DOHH2 (cell line): Measurements from ENCODE around the gene KRT12.

Source experiments
- H3F3A ChIP-seq: fragments of 200-600 bp; sonication (generic), shearing (Covaris generic); 2 replicates; pipeline ENCODE4 v1.6.0; 2016; ENCODE audit warnings: antibody characterized with exemption, mild to moderate bottlenecking; ENCODE audit not compliant: control insufficient read depth, insufficient read depth
- H3K27ac ChIP-seq: fragments of 200-600 bp; sonication (generic); 2 replicates; pipeline ENCODE4 v1.5.1; 2014; ENCODE audit warnings: low read depth, mild to moderate bottlenecking, low read length, moderate library complexity
- H3K27me3 ChIP-seq: fragments of 200-600 bp; sonication (generic); 2 replicates; pipeline ENCODE4 v1.6.1; 2014; ENCODE audit warnings: mild to moderate bottlenecking, low read length, mixed read lengths; ENCODE audit not compliant: control insufficient read depth
- H3K36me3 ChIP-seq: fragments of 200-600 bp; sonication (generic); 2 replicates; pipeline ENCODE4 v1.6.1; 2014; ENCODE audit warnings: mild to moderate bottlenecking, low read length, moderate library complexity, mixed read lengths; ENCODE audit not compliant: control insufficient read depth
- H3K4me1 ChIP-seq: fragments of 200-600 bp; sonication (generic); 2 replicates; pipeline ENCODE4 v1.6.1; 2014; ENCODE audit warnings: mild to moderate bottlenecking, low read length, mixed read lengths; ENCODE audit not compliant: control insufficient read depth
- H3K4me2 ChIP-seq: fragments of 200-600 bp; sonication (generic); 2 replicates; pipeline ENCODE4 v1.6.0; 2014; ENCODE audit warnings: mild to moderate bottlenecking, low read length, moderate library complexity
- H3K4me3 ChIP-seq: fragments of 200-600 bp; sonication (generic); 2 replicates; pipeline ENCODE4 v1.5.1; 2014; ENCODE audit warnings: mild to moderate bottlenecking, low read length, mixed read lengths
- H3K79me2 ChIP-seq: fragments of 200-600 bp; sonication (generic); 2 replicates; pipeline ENCODE4 v1.6.1; 2014; ENCODE audit warnings: mild to moderate bottlenecking, low read length, mixed read lengths; ENCODE audit not compliant: control insufficient read depth
- H3K9me2 ChIP-seq: fragments of 200-600 bp; sonication (generic); replicated peaks from 2 replicates; pipeline ENCODE4 v1.6.1; 2014; ENCODE audit warnings: mild to moderate bottlenecking, low read length, mixed read lengths; ENCODE audit not compliant: control insufficient read depth
- H3K9me3 ChIP-seq: fragments of 200-600 bp; sonication (generic); 2 replicates; pipeline ENCODE4 v1.6.1; 2014; ENCODE audit warnings: antibody characterized with exemption, low read length, mixed read lengths; ENCODE audit not compliant: control insufficient read depth, insufficient read depth
- H4K20me1 ChIP-seq: fragments of 200-600 bp; sonication (generic); 2 replicates; pipeline ENCODE4 v1.6.0; 2014; ENCODE audit warnings: low read depth, mild to moderate bottlenecking, antibody characterized with exemption, low read length, moderate library complexity; ENCODE audit not compliant: control insufficient read depth, insufficient read depth
- EZH2phosphoT487 ChIP-seq: fragments of 200-600 bp; sonication (generic); IDR thresholded peaks from 2 replicates; pipeline ENCODE4 v1.6.1; 2017; ENCODE audit warnings: borderline replicate concordance, mild to moderate bottlenecking, antibody characterized with exemption, low read length, moderate library complexity, mixed read lengths
- TF ChIP-seq, protein P1 (sequence below): fragments of 200-600 bp; sonication (generic); IDR thresholded peaks from one replicate; pipeline ENCODE4 v1.5.1; 2014; ENCODE audit warnings: antibody characterized with exemption, mild to moderate bottlenecking, low read depth, low read length; ENCODE audit not compliant: poor library complexity, severe bottlenecking

Gene KRT12

DNA sequence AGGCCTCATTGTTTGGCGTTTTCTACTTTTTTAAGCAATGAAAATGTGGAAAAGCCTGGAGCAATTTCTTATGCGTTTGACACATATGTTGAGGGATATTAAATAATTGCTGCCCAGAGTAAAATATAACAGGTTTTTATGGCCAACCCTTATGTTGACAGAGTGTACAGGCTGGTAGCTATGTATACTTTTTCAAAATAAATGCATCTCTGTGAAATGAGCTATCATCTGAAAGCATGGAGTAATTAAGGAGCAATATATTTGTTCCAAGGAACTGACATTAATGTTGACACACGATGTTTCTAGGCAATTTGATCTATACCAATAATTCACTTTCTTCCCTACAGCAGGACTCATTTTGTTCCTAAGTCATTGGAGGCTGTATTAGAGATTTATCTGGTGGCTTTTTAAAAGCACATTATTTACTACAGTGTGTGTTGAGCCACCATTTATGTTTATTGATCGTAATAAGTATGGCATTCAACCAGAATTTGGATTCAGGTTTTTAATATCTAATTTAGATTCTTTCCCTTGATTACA lies 30.0 kb upstream of the KRT12 start:
- Histone ChIP-seq H3K36me3 (no peaks in the 10 kb centered on the region), H3K4me2 (no peak overlapping the region), H3K27ac (no peak overlapping the region), H4K20me1 (no peaks in the 10 kb centered on the region), H3K9me2 (no peaks in the 10 kb centered on the region), H3K27me3 (no peaks in the 10 kb centered on the region), H3K4me3 (no peak overlapping the region), H3F3A (no peaks in the 10 kb centered on the region), H3K4me1 (no peaks in the 10 kb centered on the region), H3K79me2 (no peaks in the 10 kb centered on the region), H3K9me3 (no peaks in the 10 kb centered on the region)
- TF ChIP-seq EZH2phosphoT487: no peak
- TF ChIP-seq, protein P1, sequence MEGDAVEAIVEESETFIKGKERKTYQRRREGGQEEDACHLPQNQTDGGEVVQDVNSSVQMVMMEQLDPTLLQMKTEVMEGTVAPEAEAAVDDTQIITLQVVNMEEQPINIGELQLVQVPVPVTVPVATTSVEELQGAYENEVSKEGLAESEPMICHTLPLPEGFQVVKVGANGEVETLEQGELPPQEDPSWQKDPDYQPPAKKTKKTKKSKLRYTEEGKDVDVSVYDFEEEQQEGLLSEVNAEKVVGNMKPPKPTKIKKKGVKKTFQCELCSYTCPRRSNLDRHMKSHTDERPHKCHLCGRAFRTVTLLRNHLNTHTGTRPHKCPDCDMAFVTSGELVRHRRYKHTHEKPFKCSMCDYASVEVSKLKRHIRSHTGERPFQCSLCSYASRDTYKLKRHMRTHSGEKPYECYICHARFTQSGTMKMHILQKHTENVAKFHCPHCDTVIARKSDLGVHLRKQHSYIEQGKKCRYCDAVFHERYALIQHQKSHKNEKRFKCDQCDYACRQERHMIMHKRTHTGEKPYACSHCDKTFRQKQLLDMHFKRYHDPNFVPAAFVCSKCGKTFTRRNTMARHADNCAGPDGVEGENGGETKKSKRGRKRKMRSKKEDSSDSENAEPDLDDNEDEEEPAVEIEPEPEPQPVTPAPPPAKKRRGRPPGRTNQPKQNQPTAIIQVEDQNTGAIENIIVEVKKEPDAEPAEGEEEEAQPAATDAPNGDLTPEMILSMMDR: no peak

DNA sequence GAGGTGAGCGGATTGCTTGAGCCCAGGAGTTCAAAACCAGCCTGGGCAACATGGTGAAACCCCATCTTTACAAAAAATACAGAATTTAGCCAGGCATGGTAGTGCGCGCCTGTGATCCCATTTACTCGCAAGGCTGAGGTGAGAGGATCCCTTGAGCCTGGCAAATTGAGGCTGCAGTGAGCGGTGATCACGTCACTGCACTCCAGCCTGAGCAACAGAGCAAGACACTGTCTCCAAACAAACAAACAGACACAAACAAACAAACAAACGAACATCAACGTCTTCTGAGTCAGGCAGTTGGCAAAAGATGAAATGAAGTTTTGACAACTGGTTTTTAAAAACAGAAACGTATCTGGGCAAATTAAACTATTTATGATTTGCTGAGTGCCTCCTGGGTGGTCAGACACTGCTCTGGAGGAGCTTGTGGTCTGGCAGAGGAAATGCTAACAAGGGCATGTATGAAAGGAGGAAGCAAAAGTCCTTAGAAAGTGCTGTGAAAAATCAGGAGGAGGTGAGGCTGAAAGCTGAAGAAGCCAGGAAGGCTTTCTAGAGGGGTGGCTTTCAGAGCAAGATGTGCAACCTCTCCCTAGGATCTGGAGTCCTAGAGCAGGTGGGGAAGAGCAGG lies 28.2 kb upstream of the KRT12 start:
- no peak overlapping the region for H3K4me3 ChIP-seq
- no peaks in the 10 kb centered on the region for H3K9me2 ChIP-seq
- H3K27ac ChIP-seq: no peak overlapping the region
- no peaks in the 10 kb centered on the region for H4K20me1 ChIP-seq
- no peaks in the 10 kb centered on the region for H3K9me3 ChIP-seq
- no peaks in the 10 kb centered on the region for H3K4me1 ChIP-seq
- no peak overlapping the region for H3K4me2 ChIP-seq
- H3F3A ChIP-seq: no peaks in the 10 kb centered on the region
- no peak for TF ChIP-seq EZH2phosphoT487
- TF ChIP-seq, protein P1: no peak
- no peaks in the 10 kb centered on the region for H3K27me3 ChIP-seq
- no peaks in the 10 kb centered on the region for H3K36me3 ChIP-seq
- no peaks in the 10 kb centered on the region for H3K79me2 ChIP-seq

DNA sequence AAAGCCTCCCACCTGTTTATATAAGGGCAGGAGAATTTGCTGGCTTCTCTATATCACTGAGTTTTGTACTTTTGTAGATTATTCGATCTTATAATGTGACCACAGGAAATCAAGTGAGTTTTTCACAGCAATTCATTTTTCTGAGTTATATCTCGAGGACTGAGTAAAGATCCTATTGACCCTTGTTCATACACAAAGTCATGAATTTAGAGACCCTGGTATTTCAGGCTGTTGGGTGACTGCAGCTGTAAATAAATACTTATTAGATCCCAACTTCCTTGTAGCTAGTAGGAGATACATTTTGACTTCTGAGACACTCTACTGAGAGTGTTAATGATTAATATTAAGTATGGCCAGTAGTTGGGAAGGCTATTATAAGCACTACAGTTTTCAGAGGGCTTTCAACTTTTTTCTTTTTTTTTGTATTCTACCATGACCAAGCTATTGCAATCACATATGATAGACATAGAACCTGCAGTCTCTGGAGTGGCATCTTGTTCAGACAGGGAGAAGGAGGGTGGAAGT lies 21.2 kb upstream of the KRT12 start:
- no peaks in the 10 kb centered on the region for H3K36me3 ChIP-seq

More for the DNA sequence above, 21.2 kb upstream of the KRT12 start:
- no peak for TF ChIP-seq EZH2phosphoT487
- TF ChIP-seq, protein P1: no peak
- peaks cover 8% of the 10 kb centered on the region for H3K27me3 ChIP-seq
- no peaks in the 10 kb centered on the region for H3K4me1 ChIP-seq
- H3K4me3 ChIP-seq: no peak overlapping the region
- no peaks in the 10 kb centered on the region for H4K20me1 ChIP-seq
- H3K9me3 ChIP-seq: no peaks in the 10 kb centered on the region
- H3K4me2 ChIP-seq: no peak overlapping the region
- H3K9me2 ChIP-seq: no peaks in the 10 kb centered on the region
- no peaks in the 10 kb centered on the region for H3K79me2 ChIP-seq
- H3F3A ChIP-seq: no peaks in the 10 kb centered on the region
- H3K27ac ChIP-seq: no peak overlapping the region
